A673 (cell line): ENCODE measurements around the gene ERF.

ENCODE experiments used
- EZH2 ChIP-seq: fragments of 200-600 bp; sonication (generic); IDR thresholded peaks from 2 replicates; pipeline ENCODE4 v1.6.1; 2017; ENCODE audit warnings: borderline replicate concordance, low read depth, mild to moderate bottlenecking, mixed read lengths, antibody characterized with exemption, low read length; ENCODE audit not compliant: poor library complexity, severe bottlenecking
- TF ChIP-seq, protein P1 (sequence below): fragments of 300-800, 200-600 bp; sonication (generic); conservative IDR thresholded peaks from 2 replicates; pipeline ENCODE4 v1.5.1; 2017; ENCODE audit warnings: low read depth, mild to moderate bottlenecking, antibody characterized with exemption, low read length, moderate library complexity, mixed read lengths

DNA sequence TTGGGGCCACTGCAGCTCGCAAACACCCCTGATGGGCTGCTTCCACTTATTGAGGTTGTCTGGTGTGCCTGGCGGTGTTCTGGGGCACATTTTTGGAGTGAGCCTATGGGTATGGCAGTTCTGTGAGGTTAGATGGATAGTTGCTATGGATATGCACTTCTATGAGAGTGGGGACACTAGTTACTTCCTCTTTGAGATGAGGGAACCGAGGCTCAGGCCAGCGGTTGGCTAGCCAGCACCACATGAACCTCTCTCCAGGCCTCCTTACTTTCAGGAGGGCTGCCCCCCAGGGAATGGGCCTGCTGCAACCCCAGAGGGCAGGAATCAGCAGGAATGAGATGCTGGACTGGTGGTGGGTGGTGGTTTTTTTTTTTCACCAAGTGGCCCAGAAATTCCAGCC, 33.5 kb upstream of the ERF start:
- TF ChIP-seq, protein P1, sequence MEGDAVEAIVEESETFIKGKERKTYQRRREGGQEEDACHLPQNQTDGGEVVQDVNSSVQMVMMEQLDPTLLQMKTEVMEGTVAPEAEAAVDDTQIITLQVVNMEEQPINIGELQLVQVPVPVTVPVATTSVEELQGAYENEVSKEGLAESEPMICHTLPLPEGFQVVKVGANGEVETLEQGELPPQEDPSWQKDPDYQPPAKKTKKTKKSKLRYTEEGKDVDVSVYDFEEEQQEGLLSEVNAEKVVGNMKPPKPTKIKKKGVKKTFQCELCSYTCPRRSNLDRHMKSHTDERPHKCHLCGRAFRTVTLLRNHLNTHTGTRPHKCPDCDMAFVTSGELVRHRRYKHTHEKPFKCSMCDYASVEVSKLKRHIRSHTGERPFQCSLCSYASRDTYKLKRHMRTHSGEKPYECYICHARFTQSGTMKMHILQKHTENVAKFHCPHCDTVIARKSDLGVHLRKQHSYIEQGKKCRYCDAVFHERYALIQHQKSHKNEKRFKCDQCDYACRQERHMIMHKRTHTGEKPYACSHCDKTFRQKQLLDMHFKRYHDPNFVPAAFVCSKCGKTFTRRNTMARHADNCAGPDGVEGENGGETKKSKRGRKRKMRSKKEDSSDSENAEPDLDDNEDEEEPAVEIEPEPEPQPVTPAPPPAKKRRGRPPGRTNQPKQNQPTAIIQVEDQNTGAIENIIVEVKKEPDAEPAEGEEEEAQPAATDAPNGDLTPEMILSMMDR = no peak
- TF ChIP-seq EZH2 = no peak
